Occipital lobe (tissue), 2 donors: ENCODE data around the gene MLXIP. TPM values are rescaled to one million over a fixed set of nuclear protein-coding genes. Genes with fewer than 3 reads are reported as not detected.
"Not testable (repeated sequence)": the region's sequence is repeated elsewhere in the genome, so short reads cannot be mapped to it uniquely, and the experiment has no call there.

Experiments
- DNase-seq: peaks from one replicate; lab custom pipeline; 2025; lab: John Stamatoyannopoulos, UW
- total RNA-seq: library from RNA; depleted of rRNA; stranded (reverse); fragments of >200 nt; gene quantifications from one replicate; pipeline ENCODE4 v1.2.3, GENCODE V29; 2014

Gene MLXIP
- total RNA-seq, 1 donor from 2014 or later: 7.6 TPM

DNA sequence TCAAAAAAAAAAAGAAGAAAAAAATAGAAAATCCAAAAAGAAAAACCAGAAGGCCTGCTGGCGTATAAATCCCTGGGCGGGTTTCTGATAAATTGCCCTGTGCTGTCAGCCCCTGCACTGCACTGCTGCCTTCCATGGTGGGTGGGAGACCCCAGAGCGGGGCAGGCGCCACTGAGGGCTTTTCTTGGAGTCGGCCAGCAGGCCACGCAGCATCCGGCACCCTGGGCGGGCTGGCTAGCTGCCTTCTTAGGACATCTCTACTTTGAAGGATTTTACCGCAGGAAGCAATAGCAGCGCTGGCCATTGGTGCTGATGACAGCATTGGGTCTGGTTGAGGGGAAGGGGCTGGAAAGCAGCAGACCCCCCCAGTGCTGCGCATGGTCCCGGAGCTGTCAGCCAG lies 66.3 kb downstream of the MLXIP start:
- no peak for DNase-seq

DNA sequence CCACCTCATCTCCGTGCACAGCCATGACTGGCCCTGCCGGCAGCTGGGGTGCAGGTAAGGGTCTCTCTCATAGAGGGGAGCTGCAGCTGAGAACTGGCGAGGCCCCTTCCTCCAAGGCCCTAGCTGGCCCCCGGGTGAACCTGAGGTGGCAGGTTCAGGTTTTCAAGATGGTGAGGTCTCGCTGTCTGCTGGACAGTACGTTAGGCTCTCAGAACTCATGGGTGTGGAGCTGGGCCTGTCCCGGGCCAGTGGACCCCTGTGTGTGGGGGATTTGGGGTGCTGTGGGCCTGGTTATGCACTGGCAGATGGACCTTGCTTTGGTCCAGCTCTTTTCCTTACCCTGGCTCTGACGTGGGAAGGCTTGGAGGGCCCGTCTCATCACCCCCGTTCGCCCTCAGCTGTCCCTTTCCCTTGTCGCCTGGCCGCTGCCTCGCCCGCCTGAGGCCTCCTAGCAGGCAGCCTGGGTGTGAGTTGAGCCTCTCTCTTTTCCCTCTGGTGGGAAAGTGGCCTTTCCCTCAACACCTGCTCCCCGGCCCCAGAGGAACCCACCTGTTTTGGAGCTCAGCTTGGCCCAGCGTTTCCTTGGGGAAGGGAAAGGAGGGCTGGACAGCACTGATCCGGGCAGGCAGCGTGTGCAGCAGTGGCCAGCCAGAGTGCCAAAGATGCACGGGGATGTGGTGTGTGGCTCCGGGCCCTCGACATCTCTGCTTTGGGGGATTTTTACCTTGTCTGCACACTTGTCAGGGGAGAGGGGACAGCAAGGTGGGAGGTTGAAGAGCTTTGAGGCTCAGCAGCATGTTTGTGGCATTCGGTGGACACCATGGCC lies 67.2 kb downstream of the MLXIP start:
- no peak for DNase-seq

DNA sequence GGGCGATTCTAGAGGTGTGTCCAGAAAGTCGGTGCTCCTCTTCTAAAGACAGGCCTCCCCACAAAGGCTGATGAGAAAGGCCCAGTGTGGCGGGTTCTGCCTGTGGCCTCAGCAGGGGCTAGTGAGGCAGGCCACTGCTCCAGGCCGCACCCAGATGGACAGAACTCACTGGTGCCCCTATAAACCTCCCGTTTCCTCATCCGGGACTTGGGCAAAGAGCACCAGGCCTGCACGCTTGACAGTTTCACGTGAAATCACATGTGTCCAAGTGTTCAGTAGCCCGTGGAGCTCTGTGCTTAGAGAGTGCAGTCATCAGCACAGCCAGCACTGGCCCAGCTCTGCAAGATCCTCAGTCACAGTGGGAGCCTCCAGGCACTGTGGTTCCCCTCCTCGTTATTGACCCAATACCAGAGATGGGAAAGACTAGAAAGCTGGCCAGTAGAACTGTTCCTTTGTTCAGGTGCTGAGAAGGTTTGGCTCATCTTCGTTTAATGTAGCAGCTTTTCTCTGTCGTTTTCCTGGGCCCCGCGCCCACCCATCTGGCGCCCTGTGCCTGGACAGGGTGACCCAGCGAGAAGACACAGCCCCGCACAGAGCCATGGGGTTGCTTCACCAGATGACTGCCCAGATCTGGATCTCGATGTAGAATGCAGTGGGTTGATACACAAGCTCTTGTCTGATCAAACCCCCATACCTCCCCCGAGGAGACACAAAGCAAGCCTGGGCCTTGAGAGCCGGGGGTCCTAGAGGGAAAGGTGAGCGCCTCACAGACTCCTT lies 69.1 kb downstream of the MLXIP start:
- DNase-seq: no peak

- DNase-seq: no peak
Measured at GRCh38 chr12:122148657-122149056, 70.1 kb downstream of the MLXIP start.

GRCh38 chr12:122150127-122150681 lies 71.6 kb downstream of the MLXIP start:
- no peak for DNase-seq

GRCh38 chr12:122152754-122153153 lies 74.2 kb downstream of the MLXIP start:
- no peak for DNase-seq

DNA sequence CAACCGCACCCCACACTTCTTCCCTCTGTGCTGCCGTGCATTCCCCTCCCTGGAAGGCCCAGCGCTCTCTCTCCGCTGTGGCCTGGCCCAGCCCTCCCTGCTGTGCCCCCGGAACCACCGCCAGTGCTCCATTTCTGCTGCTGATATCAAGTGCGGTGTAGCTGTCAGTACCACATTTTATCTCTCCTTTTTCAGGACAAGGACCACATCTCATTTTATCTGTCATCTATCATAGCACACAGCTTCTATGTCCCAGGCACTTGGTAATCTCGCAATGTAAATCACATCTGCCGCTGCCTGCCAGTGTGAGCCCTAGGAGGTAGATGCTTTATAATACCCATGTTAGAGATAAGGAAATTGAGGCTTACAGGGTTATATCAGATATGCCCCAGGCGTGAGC lies 77.1 kb downstream of the MLXIP start:
- no peak for DNase-seq

DNA sequence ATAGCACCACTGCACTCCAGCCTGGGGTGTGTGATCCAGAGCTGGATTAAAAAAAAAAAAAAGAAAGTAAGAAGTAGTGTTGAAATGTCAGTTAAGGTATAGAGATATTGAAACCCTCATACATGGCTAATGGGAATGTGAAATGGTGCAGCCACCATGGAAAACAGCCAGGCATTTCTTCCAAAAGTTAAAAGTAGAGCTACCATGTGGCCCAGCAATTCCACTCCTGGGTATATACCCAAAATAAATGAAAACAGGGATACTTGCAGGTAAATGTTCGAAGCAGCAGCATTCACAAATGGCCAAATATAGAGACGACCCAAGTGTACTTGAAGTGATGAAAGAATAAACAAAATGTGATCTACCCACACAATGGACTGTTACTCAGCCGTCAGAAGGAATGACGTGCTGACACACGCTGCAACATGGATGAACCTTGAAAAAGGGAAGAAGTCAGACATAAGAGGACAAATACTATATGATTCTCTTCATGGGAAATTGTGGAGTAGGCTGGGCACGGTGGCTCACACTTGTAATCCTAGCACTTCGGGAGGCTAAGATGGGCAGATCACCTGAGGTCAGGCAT lies 80.2 kb downstream of the MLXIP start:
- no peak for DNase-seq

GRCh38 chr12:122159882-122160281 lies 81.3 kb downstream of the MLXIP start:
- DNase-seq: no peak

DNA sequence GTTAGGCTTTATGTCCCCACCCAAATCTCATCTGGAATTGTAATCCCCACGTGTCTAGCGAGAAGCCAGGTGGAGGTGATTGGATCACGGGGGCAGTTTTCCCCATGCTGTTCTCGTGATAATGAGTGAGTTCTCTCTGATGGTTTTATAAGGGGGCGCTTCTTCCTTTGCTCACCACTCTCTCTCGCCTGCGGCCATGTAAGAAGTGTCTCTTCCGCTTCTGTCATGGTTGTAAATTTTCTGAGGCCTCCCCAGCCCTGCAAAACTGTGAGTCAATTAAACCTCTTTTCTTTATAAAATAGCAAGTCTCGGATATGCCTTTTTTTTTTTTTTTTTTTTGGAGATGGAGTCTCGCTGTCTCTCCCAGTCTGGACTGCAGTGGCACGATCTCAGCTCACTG lies 82.2 kb downstream of the MLXIP start:
- no peak for DNase-seq

DNA sequence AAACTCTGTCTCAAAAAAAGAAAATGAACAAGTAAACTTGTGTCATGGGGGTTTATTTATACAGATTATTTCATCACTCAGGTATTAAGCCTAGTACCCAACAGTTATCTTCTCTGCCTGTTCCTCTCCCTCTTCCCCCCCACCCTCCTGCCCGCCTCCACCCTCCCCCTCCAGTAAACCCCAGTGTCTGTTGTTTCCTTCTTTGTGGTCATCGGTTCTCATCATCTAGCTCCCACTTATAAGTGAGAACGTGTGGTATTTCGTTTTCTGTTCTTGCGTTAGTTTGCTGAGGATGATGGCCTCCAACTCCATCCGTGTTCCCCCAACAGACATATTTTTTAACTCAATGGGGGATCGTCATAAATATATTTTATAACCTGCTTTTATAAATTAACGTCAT lies 83.1 kb downstream of the MLXIP start:
- no peak for DNase-seq

DNA sequence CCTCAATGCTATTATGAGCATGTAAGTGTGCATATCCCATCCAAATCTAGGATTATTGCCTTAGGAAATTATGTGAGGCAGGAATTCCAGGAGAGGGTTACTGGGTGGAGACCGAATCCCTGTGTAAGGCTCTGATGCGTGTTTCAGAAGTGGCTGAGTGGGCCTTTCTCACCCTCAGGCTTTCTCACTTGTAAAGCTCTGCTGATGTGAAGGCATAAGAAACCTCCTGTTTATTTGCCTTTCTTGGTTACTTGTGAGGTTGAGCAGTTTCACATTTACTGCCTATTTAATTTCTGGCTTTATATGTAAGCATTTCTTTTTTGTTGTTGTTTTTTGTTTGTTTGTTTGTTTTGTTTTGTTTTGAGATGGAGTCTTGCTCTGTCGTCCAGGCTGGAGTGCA lies 84.4 kb downstream of the MLXIP start:
- DNase-seq: no peak

DNA sequence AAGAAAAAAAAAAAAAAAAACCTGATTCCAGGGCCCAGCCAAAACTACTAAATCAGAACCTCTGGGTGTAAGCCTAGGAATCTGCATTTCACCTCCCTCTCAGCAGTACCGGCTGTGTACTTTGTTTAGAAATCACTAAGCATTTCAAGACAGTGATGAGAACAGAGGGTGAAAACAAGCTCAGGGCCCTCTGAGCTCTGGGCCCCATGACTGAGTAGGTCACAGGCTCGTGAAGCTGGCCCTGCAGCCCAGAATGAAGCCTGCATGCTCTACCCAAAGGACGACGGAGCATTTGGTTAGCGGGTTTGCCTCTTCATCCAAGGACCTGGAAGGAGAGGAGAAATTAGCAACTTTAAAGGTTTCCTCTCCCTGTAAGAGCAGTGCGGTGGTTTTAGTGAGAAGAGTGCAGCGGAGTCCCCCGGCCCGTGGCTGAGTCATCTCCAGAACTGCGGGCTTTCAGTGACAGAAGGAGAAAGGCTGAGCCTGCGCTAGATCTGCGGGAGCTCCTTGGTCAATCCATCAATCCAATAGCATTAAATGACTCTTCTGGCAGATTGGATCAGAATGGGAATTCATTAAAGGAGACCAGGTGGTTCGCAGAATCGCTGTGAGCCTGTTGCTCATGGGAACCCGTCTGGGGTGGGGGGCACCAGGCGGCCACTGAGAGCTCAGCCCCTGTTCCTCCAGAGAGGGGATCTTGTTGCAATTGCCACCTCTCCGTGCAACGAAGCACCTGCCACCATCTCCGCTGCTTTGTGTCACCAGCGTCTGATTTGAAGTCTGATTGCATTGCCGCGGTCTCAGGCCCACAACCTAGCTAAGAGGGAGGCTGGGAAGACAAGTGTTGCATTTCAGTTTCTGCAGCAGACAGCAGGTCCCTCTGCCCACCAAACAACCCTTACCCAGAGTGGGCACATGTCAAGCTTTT lies 88.1 kb downstream of the MLXIP start:
- no peak for DNase-seq

GRCh38 chr12:122167356-122167925 lies 88.9 kb downstream of the MLXIP start:
- no peak for DNase-seq

DNA sequence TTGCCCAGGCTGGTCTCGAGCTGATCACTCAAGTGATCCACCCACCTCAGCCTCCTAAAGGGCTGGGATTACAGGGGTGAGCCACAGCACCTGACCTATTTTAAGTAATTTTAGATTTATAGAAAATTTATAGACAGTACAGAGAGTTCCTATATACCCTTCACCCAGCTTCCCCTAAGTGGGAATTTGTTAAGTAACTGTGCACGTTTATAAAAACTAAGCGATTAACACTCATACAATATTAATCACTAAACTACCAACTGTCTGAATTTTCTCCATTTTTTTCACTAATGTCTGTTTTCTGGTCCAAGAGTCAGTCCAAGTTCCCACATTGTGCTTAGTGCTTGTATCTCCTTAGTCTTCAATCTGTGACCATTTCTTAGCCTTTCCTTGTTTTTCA lies 89.9 kb downstream of the MLXIP start:
- DNase-seq: no peak

DNA sequence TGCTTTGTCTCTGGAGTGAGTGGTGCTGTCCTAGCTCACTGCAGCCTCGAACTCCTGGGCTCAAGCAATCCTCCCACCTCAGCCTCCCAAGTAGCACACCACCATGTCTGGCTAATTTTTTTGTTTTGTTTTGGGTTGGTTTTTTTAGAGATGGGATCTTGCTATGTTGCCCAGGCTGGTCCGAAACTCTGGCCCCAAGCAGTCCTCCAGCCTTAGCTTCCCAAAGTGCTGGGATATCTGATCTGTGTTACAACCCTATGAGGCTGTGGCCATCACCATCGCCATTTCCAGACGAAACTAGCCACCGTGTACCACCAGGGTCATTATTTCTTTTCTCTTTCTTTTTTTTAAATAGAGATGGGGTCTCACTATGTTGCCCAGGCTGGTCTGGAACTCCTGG lies 92.8 kb downstream of the MLXIP start:
- DNase-seq: no peak

DNA sequence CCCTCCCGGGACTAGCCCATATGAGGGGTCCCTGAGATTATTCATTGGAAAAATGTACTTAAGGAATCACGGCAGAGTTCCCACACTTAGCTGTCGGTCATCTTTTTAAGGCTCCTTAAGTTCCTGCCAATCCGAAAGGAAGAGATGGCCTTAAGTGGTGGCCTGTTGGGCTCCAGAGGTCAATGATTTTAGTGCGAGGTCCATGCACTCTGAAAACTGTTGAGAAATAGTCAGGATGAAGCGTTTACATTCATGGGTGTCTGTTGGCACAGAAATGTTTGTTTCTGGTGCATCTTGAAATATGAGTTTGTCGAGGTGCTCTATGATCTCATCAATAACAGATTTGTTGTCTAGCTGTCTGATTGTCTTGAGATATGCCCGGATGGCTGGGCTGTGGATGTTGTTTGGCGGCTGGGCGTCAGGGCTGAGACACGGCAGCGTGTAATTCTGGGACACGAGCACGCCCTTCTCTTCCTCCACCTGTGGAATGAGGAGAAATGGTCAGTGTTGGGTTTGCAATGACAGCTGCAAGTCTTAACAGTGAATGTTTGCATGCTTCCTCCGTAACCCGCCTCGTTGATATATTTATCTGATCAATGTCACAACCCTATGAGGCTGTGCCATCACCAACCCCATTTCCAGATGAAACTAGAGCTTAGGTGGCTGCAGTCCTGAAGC lies 93.8 kb downstream of the MLXIP start:
- no peak for DNase-seq

DNA sequence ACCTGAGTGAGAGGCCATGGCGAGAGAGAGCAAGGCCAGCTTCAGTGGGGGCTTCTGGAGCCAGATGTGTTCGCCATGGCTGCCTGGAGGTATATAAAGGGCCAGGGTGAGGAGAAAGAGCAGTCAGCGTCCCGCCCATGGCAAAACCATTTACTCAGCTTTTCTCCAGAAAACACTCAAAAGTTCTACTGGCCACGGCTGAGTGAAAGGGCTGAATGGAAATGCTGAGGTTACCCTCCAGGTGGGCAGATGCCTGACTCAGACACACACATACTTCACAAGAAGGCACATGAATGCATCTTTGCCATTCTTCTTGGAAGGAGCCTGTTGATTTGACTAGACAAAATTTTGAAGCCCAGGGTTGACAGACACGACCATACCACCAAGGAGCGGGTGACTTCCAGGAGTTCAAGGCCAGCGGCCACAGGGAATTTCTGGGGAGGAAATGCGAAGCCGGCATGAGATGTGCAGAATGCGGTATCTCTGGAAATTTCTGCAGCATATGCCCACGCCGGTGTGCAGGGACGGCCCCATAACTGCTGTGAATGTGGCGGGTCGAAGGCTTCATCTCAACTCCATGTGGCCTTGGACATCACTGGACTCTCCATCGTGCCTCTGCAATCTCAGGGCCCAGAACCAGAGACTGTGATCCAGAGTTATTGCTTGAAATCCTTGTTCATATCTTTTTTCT lies 95.7 kb downstream of the MLXIP start, which contains the start of gene IL31:
IL31 (minus strand) TSS at position 67 of the 691 bp plus-strand sequence; CDS start at position 18, 49 bp downstream.
- no peak for DNase-seq

- DNase-seq: not testable (repeated sequence)
Measured at GRCh38 chr12:122176473-122176872, 97.9 kb downstream of the MLXIP start.
